Activated T-cell treated with anti-CD3 and anti-CD28 coated beads, Interleukin-2, amount 50 U/mL, for 24 hours (primary cell): Measurements from ENCODE around the gene SRM.
"Not testable (repeated sequence)": the region's sequence is repeated elsewhere in the genome, so short reads cannot be mapped to it uniquely, and the experiment has no call there.

ENCODE experiments used
- DNase-seq: peaks from one replicate; pipeline ENCODE4 v3.0.0-alpha.2; 2020
- H3K27ac Mint-ChIP-seq: 2 replicates; pipeline ENCODE4 v1.8.0; 2020; ENCODE audit warnings: mild to moderate bottlenecking, mixed read lengths
- H3K27me3 Mint-ChIP-seq: 2 replicates; pipeline ENCODE4 v1.8.0; 2020; ENCODE audit warnings: mixed read lengths
- H3K36me3 Mint-ChIP-seq: 2 replicates; pipeline ENCODE4 v1.8.0; 2020; ENCODE audit warnings: low read depth, mixed read lengths
- H3K4me1 Mint-ChIP-seq: 2 replicates; pipeline ENCODE4 v1.8.0; 2020; ENCODE audit warnings: low read depth, mixed read lengths
- H3K4me3 Mint-ChIP-seq: 2 replicates; pipeline ENCODE4 v1.8.0; 2020; ENCODE audit warnings: mild to moderate bottlenecking, moderate library complexity, mixed read lengths
- H3K9me3 Mint-ChIP-seq: 2 replicates; pipeline ENCODE4 v1.8.0; 2020; ENCODE audit warnings: mixed read lengths

The SRM gene

GRCh38 chr1:11056504-11056903, 3.3 kb downstream of the SRM start:
- Mint-ChIP-seq H3K4me3 (peak overlapping the region; percentile 18), H3K9me3 (no peaks in the 10 kb centered on the region), H3K4me1 (peaks cover 42% of the 10 kb centered on the region), H3K36me3 (peaks cover 73% of the 10 kb centered on the region), H3K27ac (peak overlapping the region; percentile 57), H3K27me3 (no peaks in the 10 kb centered on the region)
- no peak for DNase-seq

GRCh38 chr1:11055676-11056075, 4.1 kb downstream of the SRM start:
- peaks cover 67% of the 10 kb centered on the region for H3K36me3 Mint-ChIP-seq
- DNase-seq, result no peak
- no peak overlapping the region for H3K4me3 Mint-ChIP-seq
- H3K27me3 Mint-ChIP-seq, result no peaks in the 10 kb centered on the region
- peaks cover 34% of the 10 kb centered on the region for H3K4me1 Mint-ChIP-seq
- no peaks in the 10 kb centered on the region for H3K9me3 Mint-ChIP-seq
- peak overlapping the region; percentile 57 for H3K27ac Mint-ChIP-seq

GRCh38 chr1:11054666-11055065, 5.2 kb downstream of the SRM start:
- DNase-seq, result no peak
- peaks cover 31% of the 10 kb centered on the region for H3K4me1 Mint-ChIP-seq
- peaks cover 61% of the 10 kb centered on the region for H3K36me3 Mint-ChIP-seq
- H3K4me3 Mint-ChIP-seq, result no peak overlapping the region
- no peaks in the 10 kb centered on the region for H3K9me3 Mint-ChIP-seq
- H3K27ac Mint-ChIP-seq, result no peak overlapping the region
- no peaks in the 10 kb centered on the region for H3K27me3 Mint-ChIP-seq

- H3K9me3 Mint-ChIP-seq, result no peaks in the 10 kb centered on the region
- DNase-seq, result no peak
- H3K36me3 Mint-ChIP-seq, result peaks cover 59% of the 10 kb centered on the region
- no peak overlapping the region for H3K27ac Mint-ChIP-seq
- peaks cover 31% of the 10 kb centered on the region for H3K4me1 Mint-ChIP-seq
- H3K27me3 Mint-ChIP-seq, result no peaks in the 10 kb centered on the region
- no peak overlapping the region for H3K4me3 Mint-ChIP-seq
Measured at GRCh38 chr1:11054181-11054580, 5.6 kb downstream of the SRM start.

- Mint-ChIP-seq H3K4me3 (no peak overlapping the region), H3K27ac (no peak overlapping the region), H3K36me3 (peaks cover 55% of the 10 kb centered on the region), H3K4me1 (peaks cover 29% of the 10 kb centered on the region), H3K9me3 (no peaks in the 10 kb centered on the region), H3K27me3 (no peaks in the 10 kb centered on the region)
- peak; percentile 52 for DNase-seq
Measured at GRCh38 chr1:11053758-11054137, 6.1 kb downstream of the SRM start.

- H3K27me3 Mint-ChIP-seq, result no peaks in the 10 kb centered on the region
- no peaks in the 10 kb centered on the region for H3K9me3 Mint-ChIP-seq
- H3K27ac Mint-ChIP-seq, result peak overlapping the region; percentile 29
- H3K4me1 Mint-ChIP-seq, result peaks cover 24% of the 10 kb centered on the region
- DNase-seq, result peak; percentile 58
- peaks cover 49% of the 10 kb centered on the region for H3K36me3 Mint-ChIP-seq
- no peak overlapping the region for H3K4me3 Mint-ChIP-seq
Measured at GRCh38 chr1:11052839-11053757, 6.7 kb downstream of the SRM start.

- Mint-ChIP-seq H3K27me3 (no peaks in the 10 kb centered on the region), H3K36me3 (peaks cover 37% of the 10 kb centered on the region), H3K4me3 (no peak overlapping the region), H3K4me1 (peaks cover 13% of the 10 kb centered on the region), H3K9me3 (no peaks in the 10 kb centered on the region), H3K27ac (peak overlapping the region; percentile 33)
- no peak for DNase-seq
Measured at GRCh38 chr1:11051781-11052511, 7.9 kb downstream of the SRM start.

- not testable (repeated sequence) for DNase-seq, H3K27me3 Mint-ChIP-seq, H3K4me3 Mint-ChIP-seq, H3K27ac Mint-ChIP-seq, H3K9me3 Mint-ChIP-seq
- Mint-ChIP-seq H3K36me3 (peaks cover 29% of the 10 kb centered on the region), H3K4me1 (peaks cover 11% of the 10 kb centered on the region)
Measured at GRCh38 chr1:11051121-11051520, 8.7 kb downstream of the SRM start.

- no peak within 1 kb of the TSS for H3K27ac Mint-ChIP-seq
- DNase-seq, result no peak
- H3K36me3 Mint-ChIP-seq, result no peaks in the 10 kb centered on the region
- no peak within 1 kb of the TSS for H3K4me3 Mint-ChIP-seq
- H3K4me1 Mint-ChIP-seq, result no peaks in the 10 kb centered on the region
- H3K27me3 Mint-ChIP-seq, result no peaks in the 10 kb centered on the region
- no peaks in the 10 kb centered on the region for H3K9me3 Mint-ChIP-seq
Measured at GRCh38 chr1:11046625-11047365, 13.0 kb downstream of the SRM start, which contains the start of gene MASP2. Gene MASP2, minus strand, starts transcription at chr1:11047239. Its CDS starts 32 bp downstream, at chr1:11047207.

- no peaks in the 10 kb centered on the region for H3K4me1 Mint-ChIP-seq
- H3K4me3 Mint-ChIP-seq, result no peak overlapping the region
- no peaks in the 10 kb centered on the region for H3K36me3 Mint-ChIP-seq
- DNase-seq, result no peak
- no peaks in the 10 kb centered on the region for H3K27me3 Mint-ChIP-seq
- H3K9me3 Mint-ChIP-seq, result no peaks in the 10 kb centered on the region
- H3K27ac Mint-ChIP-seq, result no peak overlapping the region
Measured at GRCh38 chr1:11046270-11046566, 13.6 kb downstream of the SRM start.

- H3K27ac Mint-ChIP-seq, result no peak overlapping the region
- H3K9me3 Mint-ChIP-seq, result no peaks in the 10 kb centered on the region
- no peaks in the 10 kb centered on the region for H3K4me1 Mint-ChIP-seq
- no peak for DNase-seq
- H3K4me3 Mint-ChIP-seq, result no peak overlapping the region
- no peaks in the 10 kb centered on the region for H3K36me3 Mint-ChIP-seq
- no peaks in the 10 kb centered on the region for H3K27me3 Mint-ChIP-seq
Measured at GRCh38 chr1:11045428-11046269, 14.2 kb downstream of the SRM start.

- Mint-ChIP-seq H3K4me3 (no peak overlapping the region), H3K27me3 (no peaks in the 10 kb centered on the region), H3K36me3 (no peaks in the 10 kb centered on the region), H3K27ac (no peak overlapping the region), H3K4me1 (no peaks in the 10 kb centered on the region), H3K9me3 (no peaks in the 10 kb centered on the region)
- DNase-seq, result no peak
Measured at GRCh38 chr1:11044849-11045427, 14.9 kb downstream of the SRM start.

- Mint-ChIP-seq H3K27me3 (no peaks in the 10 kb centered on the region), H3K4me1 (no peaks in the 10 kb centered on the region), H3K27ac (no peak overlapping the region), H3K4me3 (no peak overlapping the region), H3K36me3 (no peaks in the 10 kb centered on the region), H3K9me3 (no peaks in the 10 kb centered on the region)
- no peak for DNase-seq
Measured at GRCh38 chr1:11044086-11044848, 15.6 kb downstream of the SRM start.
